Adrenal gland (tissue), 12 donors: ENCODE data around the gene EIF4H. TPM values are rescaled to one million over a fixed set of nuclear protein-coding genes. Genes with fewer than 3 reads are reported as not detected.
A peak's percentile ranks its signal among the peaks of the same experiment; 100 is the strongest.
"Not testable (repeated sequence)": the region's sequence is repeated elsewhere in the genome, so short reads cannot be mapped to it uniquely, and the experiment has no call there.

Source experiments
- DNase-seq, 7 donors: peaks; one replicate each; pipeline ENCODE4 v3.0.0-alpha.2; 2019 to 2020
- H3K27ac ChIP-seq, 5 donors: fragments of 200-600 bp; sonication (generic) in 4 of 5; 1 replicate in 3 of 5; 2 replicates in 2 of 5; pipeline versions ENCODE4 v1.5.1 to v1.8.0; 2016 to 2020; ENCODE audit warnings: mild to moderate bottlenecking in 1 of 5
- H3K27me3 ChIP-seq: fragments of 200-600 bp; 2 replicates; pipeline ENCODE4 v1.8.0; 2021
- H3K36me3 ChIP-seq, 2 donors: fragments of 200-600 bp; replicated peaks in 1 of 2; 1 replicate in 1 of 2; 2 replicates in 1 of 2; pipeline versions ENCODE4 v1.5.1 to v1.8.0; 2018 to 2022
- H3K4me1 ChIP-seq, 2 donors: fragments of 200-600 bp; replicated peaks in 1 of 2; 1 replicate in 1 of 2; 2 replicates in 1 of 2; pipeline versions ENCODE4 v1.5.1 to v1.8.0; 2018 to 2021
- H3K4me3 ChIP-seq, 4 donors: fragments of 200-600 bp; sonication (generic) in 3 of 4; one replicate each; pipeline ENCODE4 v1.5.1; 2016 to 2018
- H3K9me3 ChIP-seq, 3 donors: fragments of 200-600 bp; sonication (generic) in 1 of 3; replicated peaks in 1 of 3; 1 replicate in 2 of 3; 2 replicates in 1 of 3; pipeline versions ENCODE4 v1.5.1 to v1.8.0; 2016 to 2021
- CTCF ChIP-seq, 6 experiments: fragments of 450-650 bp in 4 of 6; fragments of 200-600 bp in 2 of 6; sonication (generic) in 1 of 6; IDR thresholded peaks; 1 replicate in 5 of 6; 2 replicates in 1 of 6; pipeline versions ENCODE4 v1.5.1 to v1.8.0; 2016 to 2021; ENCODE audit warnings: antibody characterized with exemption in 6 of 6, mild to moderate bottlenecking in 2 of 6, moderate library complexity in 1 of 6
- POLR2A ChIP-seq, 2 donors: fragments of 450-650 bp; IDR thresholded peaks; one replicate each; pipeline ENCODE4 v1.6.1; 2017; ENCODE audit warnings: antibody characterized with exemption in 2 of 2, mild to moderate bottlenecking in 2 of 2, moderate library complexity in 1 of 2
- WGBS, 4 donors: extraction: QIAGEN DNeasy Blood & Tissue Kit in 2 of 4; methylation state at CpG; one replicate each; pipeline versions ENCODE4 v1.1.5 to v1.1.7; 2013 to 2017; 5-methylcytosine and 5-hydroxymethylcytosine counted together
- intact Hi-C, 2 donors: fragments of 100-400 bp; cut with DNase I; formaldehyde crosslinking; loops; one replicate each; pipeline versions ENCODE4 v1.14.1 to v1.15.0; 2022 to 2023
- polyA plus RNA-seq, 3 donors: library from polyadenylated mRNA; stranded (reverse); fragments of 200-250 nt in 2 of 3; fragments of 350-450 nt in 1 of 3; fragmentation: Illumina TruSeq in 1 of 3; extraction: RNeasy Lipid Tissue Mini Kit (QIAGEN cat#74804) in 1 of 3; gene quantifications; one replicate each; pipeline ENCODE4 v1.2.3, GENCODE V29; 2013 to 2014
- total RNA-seq, 9 donors: library from RNA; depleted of rRNA in 4 of 9; stranded (reverse); fragments of >200 nt in 4 of 9; fragments of 120-200 nt in 1 of 9; fragmentation: NEBNext Ultra II Directional in 1 of 9; extraction: Animal tissue kit (Norgen Biotek cat#: 25700) in 1 of 9; gene quantifications; one replicate each; pipeline versions ENCODE4 v1.1.0 to v1.2.4, GENCODE V29; 2013 to 2023
- donor health status: healthy with polysubstance abuse.
- donor health status: Bipolar disorder and iron deficiency.
- donor health status: DM: yes; HTN: yes; CAD: no.
- donor health status: DM: no; HTN: no; CAD: no.
- donor health status: DM: no; HTN: no; CAD: no.
- donor health status: DM: yes; HTN: yes; CAD: no.

EIF4H gene
- total and polyA plus RNA-seq, 12 donors, result 108 to 364 (median 252) TPM

GRCh38 chr7:74199551-74200355 lies 25.6 kb downstream of the EIF4H start:
- Histone ChIP-seq H3K27me3 (no peaks in the 10 kb centered on the region), H3K4me3 (no peak overlapping the region), H3K27ac (no peak overlapping the region), H3K9me3 (no peaks in the 10 kb centered on the region), H3K4me1 (no peaks in the 10 kb centered on the region), H3K36me3 (peaks cover 0 to 20% of the 10 kb centered on the region in 2 donors)
- no peak for TF ChIP-seq CTCF (IDR thresholded peaks at IDR 0.05)
- TF ChIP-seq POLR2A (IDR thresholded peaks at IDR 0.05), result no peak
- peak in 1 of 7 donors; percentile 20 for DNase-seq
- intact Hi-C loops, result loop anchor here (5.0 to 10.0 kb wide), 3 partner anchors 95 to 203 kb away; no protein-coding TSS in a partner anchor
- 81 to 85% (median 83%) methylated on average over 19 of the region's 19 CpGs for WGBS, 4 donors

GRCh38 chr7:74202841-74203556 lies 28.8 kb downstream of the EIF4H start:
- 23 to 53% (median 44%) methylated on average over 12 of the region's 12 CpGs for WGBS, 4 donors
- peak in 5 of 7 donors; percentile 44 to 65 (median 55) for DNase-seq
- no peak for TF ChIP-seq POLR2A (IDR thresholded peaks at IDR 0.05)
- peak; percentile 36 to 60 (median 59) for TF ChIP-seq CTCF (IDR thresholded peaks at IDR 0.05)
- Histone ChIP-seq H3K4me3 (no peak overlapping the region), H3K9me3 (no peaks in the 10 kb centered on the region), H3K27me3 (no peaks in the 10 kb centered on the region), H3K27ac (no peak overlapping the region), H3K4me1 (no peaks in the 10 kb centered on the region), H3K36me3 (no peaks in the 10 kb centered on the region)
- intact Hi-C loops, result loop anchor here (5.0 to 10.0 kb wide), 3 partner anchors 92 to 199 kb away; no protein-coding TSS in a partner anchor

- H3K4me3 ChIP-seq, result no peak overlapping the region
- DNase-seq, result no peak
- H3K27ac ChIP-seq, result no peak overlapping the region
- H3K4me1 ChIP-seq, result no peaks in the 10 kb centered on the region
- H3K9me3 ChIP-seq, result no peaks in the 10 kb centered on the region
- no peak for TF ChIP-seq CTCF (IDR thresholded peaks at IDR 0.05)
- TF ChIP-seq POLR2A (IDR thresholded peaks at IDR 0.05), result no peak
- H3K27me3 ChIP-seq, result no peaks in the 10 kb centered on the region
- 76 to 89% (median 85%) methylated on average over 1 of the region's 1 CpG for WGBS, 4 donors
- intact Hi-C loops, result loop anchor here (5.0 to 10.0 kb wide), 3 partner anchors 91 to 198 kb away; no protein-coding TSS in a partner anchor
- no peaks in the 10 kb centered on the region for H3K36me3 ChIP-seq
Observed at GRCh38 chr7:74203956-74204618, 29.9 kb downstream of the EIF4H start.

- not testable (repeated sequence) for DNase-seq, H3K36me3 ChIP-seq, H3K4me1 ChIP-seq, H3K27ac ChIP-seq, H3K4me3 ChIP-seq, H3K9me3 ChIP-seq, H3K27me3 ChIP-seq
- intact Hi-C loops, result loop anchor here in 1 of 2 donors (2.0 to 10.0 kb wide), 2 partner anchors 89 to 195 kb away; no protein-coding TSS in a partner anchor
- WGBS, 4 donors, result 78 to 81% (median 81%) methylated on average over 10 of the region's 10 CpGs
Observed at GRCh38 chr7:74206052-74206451, 31.9 kb downstream of the EIF4H start.
